MCF 10A (cell line): ENCODE results near the gene PLD1. TPM values are rescaled to one million over a fixed set of nuclear protein-coding genes. Genes with fewer than 3 reads are reported as not detected.

ENCODE experiments used
- BruUV-seq: library from RNA; stranded (reverse); fragments of 400-500 nt; replicated peaks from 2 replicates; lab custom pipeline; 2021; lab: Mats Ljungman, UMichigan
- CTCF ChIA-PET: fragments of 300-600 bp; sonication (Branson Sonifier 250); formaldehyde crosslinking; extraction: SDS; loops from one replicate; lab custom pipeline; 2021; ENCODE audit warnings: antibody characterized with exemption, inconsistent platforms; lab: Yijun Ruan, JAX
- POLR2A ChIA-PET: fragments of 300-600, 350-650 bp; sonication (Branson Sonifier 250); formaldehyde crosslinking; extraction: SDS; loops from one replicate; lab custom pipeline; 2020; ENCODE audit warnings: antibody characterized with exemption, inconsistent platforms; lab: Yijun Ruan, JAX
- DNase-seq: peaks from one replicate; pipeline ENCODE4 v3.0.0-alpha.2; 2018; ENCODE audit not compliant: unreplicated experiment
- H3K27ac Mint-ChIP-seq: one replicate; pipeline ENCODE4 v1.8.0; 2022; ENCODE audit warnings: mild to moderate bottlenecking, low read depth, mixed read lengths; ENCODE audit not compliant: unreplicated experiment
- H3K27me3 Mint-ChIP-seq: one replicate; pipeline ENCODE4 v1.8.0; 2022; ENCODE audit warnings: mixed read lengths; ENCODE audit not compliant: insufficient read depth, unreplicated experiment
- H3K36me3 Mint-ChIP-seq: one replicate; pipeline ENCODE4 v1.8.0; 2022; ENCODE audit warnings: mild to moderate bottlenecking, moderate library complexity, mixed read lengths; ENCODE audit not compliant: insufficient read depth, unreplicated experiment
- H3K4me1 Mint-ChIP-seq: one replicate; pipeline ENCODE4 v1.8.0; 2022; ENCODE audit warnings: mixed read lengths; ENCODE audit not compliant: insufficient read depth, unreplicated experiment
- H3K4me3 Mint-ChIP-seq: one replicate; pipeline ENCODE4 v1.8.0; 2022; ENCODE audit warnings: mild to moderate bottlenecking, moderate library complexity, mixed read lengths; ENCODE audit not compliant: unreplicated experiment
- H3K9me3 Mint-ChIP-seq: one replicate; pipeline ENCODE4 v1.8.0; 2022; ENCODE audit warnings: mixed read lengths; ENCODE audit not compliant: unreplicated experiment
- CTCF ChIP-seq: fragments of 200-600 bp; IDR thresholded peaks from one replicate; pipeline ENCODE4 v1.8.0; 2022; ENCODE audit warnings: antibody characterized with exemption, mild to moderate bottlenecking; ENCODE audit not compliant: unreplicated experiment
- intact Hi-C: fragments of 100-400 bp; cut with micrococcal nuclease; formaldehyde crosslinking; loops from 2 replicates; pipeline ENCODE4 v1.14.1; 2022
- total RNA-seq: library from RNA; stranded (reverse); gene quantifications from 2 replicates; pipeline ENCODE4 v1.2.3, GENCODE V29; 2022

PLD1 gene
- total RNA-seq, 1 experiment from 2014 or later: 8.0 TPM

- TF ChIP-seq CTCF: no peak
- no peaks in the 10 kb centered on the region for H3K36me3 Mint-ChIP-seq
- DNase-seq: no peak
- no TSS peak for BruUV-seq
- peaks cover 8% of the 10 kb centered on the region for H3K4me1 Mint-ChIP-seq
- no peaks in the 10 kb centered on the region for H3K27me3 Mint-ChIP-seq
- no peak overlapping the region for H3K4me3 Mint-ChIP-seq
- no peaks in the 10 kb centered on the region for H3K9me3 Mint-ChIP-seq
- no peak overlapping the region for H3K27ac Mint-ChIP-seq
- CTCF ChIA-PET: interaction anchor here (0.7 to 1.7 kb wide), 5 partner anchors 10 to 189 kb away, joined by 3 to 7 read pairs (median 4); no protein-coding TSS in a partner anchor
- POLR2A ChIA-PET: interaction anchor here (0.7 to 2.1 kb wide), 2 partner anchors 11 to 31 kb away, joined by 3 to 9 read pairs; no protein-coding TSS in a partner anchor
- intact Hi-C loops: no loop called here
These were observed 30.1 kb upstream of the PLD1 start for GRCh38 chr3:171840445-171840810.

GRCh38 chr3:171839270-171839669 lies 29.0 kb upstream of the PLD1 start:
- Mint-ChIP-seq H3K4me3 (no peak overlapping the region), H3K27me3 (no peaks in the 10 kb centered on the region), H3K4me1 (peaks cover 8% of the 10 kb centered on the region), H3K9me3 (no peaks in the 10 kb centered on the region), H3K27ac (no peak overlapping the region), H3K36me3 (no peaks in the 10 kb centered on the region)
- POLR2A ChIA-PET: interaction anchor here (0.7 to 0.9 kb wide), 2 partner anchors 17 to 199 kb away, joined by 3 to 4 read pairs; no protein-coding TSS in a partner anchor
- intact Hi-C loops: loop anchor here (10.0 kb wide), 2 partner anchors 374 to 654 kb away; partner anchors contain the start of gene TNIK
- DNase-seq: no peak
- BruUV-seq: no TSS peak
- no peak for TF ChIP-seq CTCF
- CTCF ChIA-PET: interaction anchor here (0.6 to 2.0 kb wide), 8 partner anchors 10 to 671 kb away, joined by 3 to 12 read pairs (median 3); no protein-coding TSS in a partner anchor

GRCh38 chr3:171838218-171838720 lies 28.0 kb upstream of the PLD1 start:
- ChIA-PET POLR2A (interaction anchor here (0.6 to 1.1 kb wide), 3 partner anchors 28 to 933 kb away, joined by 3 to 4 read pairs (median 3); partner anchors contain the start of gene PLD1), CTCF (interaction anchor here (0.6 to 2.0 kb wide), 6 partner anchors 9 to 502 kb away, joined by 3 to 12 read pairs (median 4); no protein-coding TSS in a partner anchor)
- Mint-ChIP-seq H3K27me3 (no peaks in the 10 kb centered on the region), H3K36me3 (no peaks in the 10 kb centered on the region), H3K27ac (peak overlapping the region; percentile 73), H3K4me3 (peak overlapping the region; percentile 53), H3K9me3 (no peaks in the 10 kb centered on the region), H3K4me1 (peaks cover 8% of the 10 kb centered on the region)
- peak; percentile 65 for DNase-seq
- no peak for TF ChIP-seq CTCF
- intact Hi-C loops: loop anchor here (1.0 to 10.0 kb wide), 3 partner anchors 201 to 653 kb away; partner anchors contain the start of genes FNDC3B and TNIK
- BruUV-seq: no TSS peak

GRCh38 chr3:171837698-171838097 lies 27.4 kb upstream of the PLD1 start:
- H3K27me3 Mint-ChIP-seq: no peaks in the 10 kb centered on the region
- H3K4me3 Mint-ChIP-seq: peak overlapping the region; percentile 53
- no peaks in the 10 kb centered on the region for H3K36me3 Mint-ChIP-seq
- POLR2A ChIA-PET: interaction anchor here (0.8 to 1.1 kb wide), 3 partner anchors 13 to 933 kb away, joined by 3 to 4 read pairs (median 3); partner anchors contain the start of gene PLD1
- no TSS peak for BruUV-seq
- CTCF ChIA-PET: interaction anchor here (1.1 to 2.0 kb wide), 4 partner anchors 8 to 494 kb away, joined by 3 to 12 read pairs (median 4); no protein-coding TSS in a partner anchor
- DNase-seq: no peak
- H3K27ac Mint-ChIP-seq: peak overlapping the region; percentile 73
- intact Hi-C loops: loop anchor here (1.0 to 10.0 kb wide), 3 partner anchors 202 to 653 kb away; partner anchors contain the start of genes FNDC3B and TNIK
- peaks cover 12% of the 10 kb centered on the region for H3K4me1 Mint-ChIP-seq
- no peak for TF ChIP-seq CTCF
- H3K9me3 Mint-ChIP-seq: no peaks in the 10 kb centered on the region
